K562 (cell line): ENCODE results near the gene HSPA1L. TPM values are rescaled to one million over a fixed set of nuclear protein-coding genes. Genes with fewer than 3 reads are reported as not detected.

Experiments used
- polyA plus RNA-seq, 8 experiments: library from polyadenylated mRNA; depleted of rRNA in 4 of 8; stranded (reverse) in 5 of 8; unstranded in 3 of 8; fragments of >200 nt; fragmentation: Nextera tagmentation in 2 of 8; fragmentation: Illumina TruSeq in 1 of 8; extraction: Ambion mirVana in 2 of 8; extraction: Trizol in 1 of 8; gene quantifications; 2 replicates each; pipeline versions ENCODE4 v1.2.1 to v1.2.3, GENCODE V29; 2011 to 2014; ENCODE audit warnings: inconsistent platforms in 1 of 8, missing spikeins in 1 of 8
- small RNA-seq: library from RNA; depleted of rRNA; stranded (forward); fragments of <200 nt; gene quantifications from one replicate; pipeline ENCODE3, GENCODE V24; 2014
- total RNA-seq, 7 experiments: library from RNA; depleted of rRNA in 6 of 7; stranded (reverse); fragments of >200 nt in 6 of 7; fragmentation: Illumina TruSeq in 2 of 7; extraction: Trizol in 2 of 7; gene quantifications; 2 replicates each; pipeline versions ENCODE4 v1.2.1 to v1.2.3, GENCODE V29; 2011 to 2021; ENCODE audit warnings: low replicate concordance in 1 of 7

HSPA1L gene
- total and polyA plus RNA-seq, 9 of the 15 experiments (the other 6 are each of a cell fraction or from before 2014, with no cell fraction given), result 0.14 to 2.1 (median 1.3) TPM

Small RNAs within 50 kb of the gene (small RNA-seq; reads per million reads assigned to genes)
- gene MSH5-SAPCD1, result not detected
- not detected for gene RF00019
- gene SAPCD1, result not detected
- 4,355 reads per million, percentile 100 among the genes with 10 or more reads in this experiment for gene SNORD48
- not detected for gene SNORD52

Other genes with a start within 250 kb of the HSPA1L start
Only the 7 nearest of the 40 such genes appear.
- gene SAPCD1, start 52.6 kb downstream of the HSPA1L start, total RNA-seq (2014; rRNA removed), result 5.9 and 6.5 TPM in 2 replicates
- 7.0 and 7.4 TPM in 2 replicates for gene SAPCD1, start 52.6 kb downstream of the HSPA1L start, total RNA-seq (2014; rRNA removed; fragmentation: Illumina TruSeq; extraction: Trizol)
- 5.8 and 7.5 TPM in 2 replicates for gene SAPCD1, start 52.6 kb downstream of the HSPA1L start, total RNA-seq (2015; rRNA removed; fragmentation: Illumina TruSeq; extraction: Trizol)
- gene SAPCD1, start 52.6 kb downstream of the HSPA1L start, total RNA-seq (2021), result 13.4 and 15.8 TPM in 2 replicates
- gene SAPCD1, start 52.6 kb downstream of the HSPA1L start, polyA plus RNA-seq (2011; rRNA removed), result 11.7 and 17.8 TPM in 2 replicates
- 12.9 and 18.4 TPM in 2 replicates for gene SAPCD1, start 52.6 kb downstream of the HSPA1L start, polyA plus RNA-seq (2014; fragmentation: Illumina TruSeq; extraction: Trizol)
- gene SAPCD1, start 52.6 kb downstream of the HSPA1L start, polyA plus RNA-seq (2014; fragmentation: Nextera tagmentation; extraction: Ambion mirVana), result 1 to 10 TPM; 2.6 to 3.2 TPM
- gene SAPCD1, start 52.6 kb downstream of the HSPA1L start, polyA plus RNA-seq (2014; rRNA removed), result 17.1 and 30.2 TPM in 2 replicates
- 0.65 and 0.68 TPM in 2 replicates for gene VWA7, start 38.0 kb downstream of the HSPA1L start, total RNA-seq (2014; rRNA removed)
- gene VWA7, start 38.0 kb downstream of the HSPA1L start, total RNA-seq (2014; rRNA removed; fragmentation: Illumina TruSeq; extraction: Trizol), result 0.70 and 0.95 TPM in 2 replicates
- 0.36 and 0.49 TPM in 2 replicates for gene VWA7, start 38.0 kb downstream of the HSPA1L start, total RNA-seq (2015; rRNA removed; fragmentation: Illumina TruSeq; extraction: Trizol)
- gene VWA7, start 38.0 kb downstream of the HSPA1L start, total RNA-seq (2021), result 1.8 and 2.9 TPM in 2 replicates
- 1.0 and 1.7 TPM in 2 replicates for gene VWA7, start 38.0 kb downstream of the HSPA1L start, polyA plus RNA-seq (2011; rRNA removed)
- gene VWA7, start 38.0 kb downstream of the HSPA1L start, polyA plus RNA-seq (2014; fragmentation: Illumina TruSeq; extraction: Trizol), result 1.1 and 1.3 TPM in 2 replicates
- under 1 TPM; 0.18 to 0.32 TPM for gene VWA7, start 38.0 kb downstream of the HSPA1L start, polyA plus RNA-seq (2014; fragmentation: Nextera tagmentation; extraction: Ambion mirVana)
- 2.4 and 3.0 TPM in 2 replicates for gene VWA7, start 38.0 kb downstream of the HSPA1L start, polyA plus RNA-seq (2014; rRNA removed)
- 155 and 210 TPM in 2 replicates for gene VARS1, start 19.5 kb downstream of the HSPA1L start, total RNA-seq (2014; rRNA removed)
- gene VARS1, start 19.5 kb downstream of the HSPA1L start, total RNA-seq (2014; rRNA removed; fragmentation: Illumina TruSeq; extraction: Trizol), result 187 and 202 TPM in 2 replicates
- 128 and 130 TPM in 2 replicates for gene VARS1, start 19.5 kb downstream of the HSPA1L start, total RNA-seq (2015; rRNA removed; fragmentation: Illumina TruSeq; extraction: Trizol)
- gene VARS1, start 19.5 kb downstream of the HSPA1L start, total RNA-seq (2021), result 484 and 488 TPM in 2 replicates
- gene VARS1, start 19.5 kb downstream of the HSPA1L start, polyA plus RNA-seq (2011; rRNA removed), result 37.9 and 95.1 TPM in 2 replicates
- gene VARS1, start 19.5 kb downstream of the HSPA1L start, polyA plus RNA-seq (2014; fragmentation: Illumina TruSeq; extraction: Trizol), result 282 and 332 TPM in 2 replicates
- 10 to 100 TPM in 1 of 2 experiments, 1 to 10 TPM in 1; 2.9 to 10.4 TPM for gene VARS1, start 19.5 kb downstream of the HSPA1L start, polyA plus RNA-seq (2014; fragmentation: Nextera tagmentation; extraction: Ambion mirVana)
- 128 and 129 TPM in 2 replicates for gene VARS1, start 19.5 kb downstream of the HSPA1L start, polyA plus RNA-seq (2014; rRNA removed)
- gene LSM2, start 8.3 kb downstream of the HSPA1L start, total RNA-seq (2014; rRNA removed), result 163 and 271 TPM in 2 replicates
- gene LSM2, start 8.3 kb downstream of the HSPA1L start, total RNA-seq (2014; rRNA removed; fragmentation: Illumina TruSeq; extraction: Trizol), result 244 and 250 TPM in 2 replicates
- gene LSM2, start 8.3 kb downstream of the HSPA1L start, total RNA-seq (2015; rRNA removed; fragmentation: Illumina TruSeq; extraction: Trizol), result 195 and 196 TPM in 2 replicates
- gene LSM2, start 8.3 kb downstream of the HSPA1L start, total RNA-seq (2021), result 223 and 232 TPM in 2 replicates
- 154 and 184 TPM in 2 replicates for gene LSM2, start 8.3 kb downstream of the HSPA1L start, polyA plus RNA-seq (2011; rRNA removed)
- 223 and 256 TPM in 2 replicates for gene LSM2, start 8.3 kb downstream of the HSPA1L start, polyA plus RNA-seq (2014; fragmentation: Illumina TruSeq; extraction: Trizol)
- gene LSM2, start 8.3 kb downstream of the HSPA1L start, polyA plus RNA-seq (2014; fragmentation: Nextera tagmentation; extraction: Ambion mirVana), result 100 to 1,000 TPM; 405 to 407 TPM
- gene LSM2, start 8.3 kb downstream of the HSPA1L start, polyA plus RNA-seq (2014; rRNA removed), result 159 and 218 TPM in 2 replicates
- gene HSPA1A, start 260 bp upstream of the HSPA1L start, total RNA-seq (2014; rRNA removed), result 230 and 366 TPM in 2 replicates
- gene HSPA1A, start 260 bp upstream of the HSPA1L start, total RNA-seq (2014; rRNA removed; fragmentation: Illumina TruSeq; extraction: Trizol), result 37.8 and 69.6 TPM in 2 replicates
- 273 TPM in 2 replicates for gene HSPA1A, start 260 bp upstream of the HSPA1L start, total RNA-seq (2015; rRNA removed; fragmentation: Illumina TruSeq; extraction: Trizol)
- 265 and 360 TPM in 2 replicates for gene HSPA1A, start 260 bp upstream of the HSPA1L start, total RNA-seq (2021)
- gene HSPA1A, start 260 bp upstream of the HSPA1L start, polyA plus RNA-seq (2011; rRNA removed), result 101 and 215 TPM in 2 replicates
- 107 and 158 TPM in 2 replicates for gene HSPA1A, start 260 bp upstream of the HSPA1L start, polyA plus RNA-seq (2014; fragmentation: Illumina TruSeq; extraction: Trizol)
- 1 to 10 TPM; 2.2 to 4.1 TPM for gene HSPA1A, start 260 bp upstream of the HSPA1L start, polyA plus RNA-seq (2014; fragmentation: Nextera tagmentation; extraction: Ambion mirVana)
- gene HSPA1A, start 260 bp upstream of the HSPA1L start, polyA plus RNA-seq (2014; rRNA removed), result 158 and 192 TPM in 2 replicates
- gene HSPA1B, start 12.5 kb upstream of the HSPA1L start, total RNA-seq (2014; rRNA removed), result 197 and 320 TPM in 2 replicates
- 24.2 and 51.2 TPM in 2 replicates for gene HSPA1B, start 12.5 kb upstream of the HSPA1L start, total RNA-seq (2014; rRNA removed; fragmentation: Illumina TruSeq; extraction: Trizol)
- 164 and 185 TPM in 2 replicates for gene HSPA1B, start 12.5 kb upstream of the HSPA1L start, total RNA-seq (2015; rRNA removed; fragmentation: Illumina TruSeq; extraction: Trizol)
- gene HSPA1B, start 12.5 kb upstream of the HSPA1L start, total RNA-seq (2021), result 227 and 299 TPM in 2 replicates
- gene HSPA1B, start 12.5 kb upstream of the HSPA1L start, polyA plus RNA-seq (2011; rRNA removed), result 35.3 and 91.9 TPM in 2 replicates
- 49.0 and 89.3 TPM in 2 replicates for gene HSPA1B, start 12.5 kb upstream of the HSPA1L start, polyA plus RNA-seq (2014; fragmentation: Illumina TruSeq; extraction: Trizol)
- gene HSPA1B, start 12.5 kb upstream of the HSPA1L start, polyA plus RNA-seq (2014; fragmentation: Nextera tagmentation; extraction: Ambion mirVana), result under 1 TPM; 0.27 to 0.62 TPM
- gene HSPA1B, start 12.5 kb upstream of the HSPA1L start, polyA plus RNA-seq (2014; rRNA removed), result 81.7 and 86.4 TPM in 2 replicates
- 50.3 and 54.0 TPM in 2 replicates for gene NEU1, start 47.5 kb upstream of the HSPA1L start, total RNA-seq (2014; rRNA removed)
- 30.9 and 33.6 TPM in 2 replicates for gene NEU1, start 47.5 kb upstream of the HSPA1L start, total RNA-seq (2014; rRNA removed; fragmentation: Illumina TruSeq; extraction: Trizol)
- gene NEU1, start 47.5 kb upstream of the HSPA1L start, total RNA-seq (2015; rRNA removed; fragmentation: Illumina TruSeq; extraction: Trizol), result 63.9 and 64.3 TPM in 2 replicates
- gene NEU1, start 47.5 kb upstream of the HSPA1L start, total RNA-seq (2021), result 44.8 and 51.0 TPM in 2 replicates
- 67.8 and 79.4 TPM in 2 replicates for gene NEU1, start 47.5 kb upstream of the HSPA1L start, polyA plus RNA-seq (2011; rRNA removed)
- gene NEU1, start 47.5 kb upstream of the HSPA1L start, polyA plus RNA-seq (2014; fragmentation: Illumina TruSeq; extraction: Trizol), result 53.4 and 60.3 TPM in 2 replicates
- gene NEU1, start 47.5 kb upstream of the HSPA1L start, polyA plus RNA-seq (2014; fragmentation: Nextera tagmentation; extraction: Ambion mirVana), result 10 to 100 TPM; 14.8 to 20.6 TPM
- 51.5 and 51.9 TPM in 2 replicates for gene NEU1, start 47.5 kb upstream of the HSPA1L start, polyA plus RNA-seq (2014; rRNA removed)